Measurements from ENCODE around the gene FNDC1.

FNDC1 gene

DNA sequence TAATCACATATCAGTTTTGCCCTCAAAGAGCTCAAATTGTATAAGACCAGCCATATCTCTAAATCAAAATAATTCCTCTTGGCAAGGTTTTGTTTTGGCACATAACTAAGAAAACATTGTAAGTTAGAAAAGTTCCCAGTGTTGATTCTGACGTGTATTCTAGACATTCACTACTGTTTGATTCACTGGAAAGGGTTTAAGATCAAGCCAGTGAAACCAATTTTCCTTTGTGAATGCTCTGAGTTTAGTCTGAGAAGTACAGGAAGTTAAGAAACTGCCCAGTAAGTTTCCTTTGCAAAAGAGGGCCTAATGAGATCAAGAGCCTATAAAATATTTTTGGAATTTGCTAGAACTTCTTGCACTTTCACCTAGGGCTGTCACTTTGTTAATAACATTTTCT lies 143.0 kb downstream of the FNDC1 start:
- DNase-seq (ENCODE audit: low read depth) = peak; percentile 7
- TF ChIP-seq CTCF (IDR thresholded peaks at IDR 0.05; ENCODE audit: control insufficient read depth, extremely low read depth, insufficient read depth) = no peak
- H3K4me3 ChIP-seq (ENCODE audit: low read depth, low read length) = no peak overlapping the region

GRCh38 chr6:159313018-159313417 lies 143.8 kb downstream of the FNDC1 start:
- TF ChIP-seq CTCF (IDR thresholded peaks at IDR 0.05; ENCODE audit: control insufficient read depth, extremely low read depth, insufficient read depth) = no peak
- H3K4me3 ChIP-seq (ENCODE audit: low read depth, low read length) = no peak overlapping the region
- no peak for DNase-seq (ENCODE audit: low read depth)

- DNase-seq (ENCODE audit: low read depth) = no peak
- H3K4me3 ChIP-seq (ENCODE audit: low read depth, low read length) = no peak overlapping the region
- TF ChIP-seq CTCF (IDR thresholded peaks at IDR 0.05; ENCODE audit: control insufficient read depth, extremely low read depth, insufficient read depth) = no peak
Measured at GRCh38 chr6:159315562-159315961, 146.4 kb downstream of the FNDC1 start.

DNA sequence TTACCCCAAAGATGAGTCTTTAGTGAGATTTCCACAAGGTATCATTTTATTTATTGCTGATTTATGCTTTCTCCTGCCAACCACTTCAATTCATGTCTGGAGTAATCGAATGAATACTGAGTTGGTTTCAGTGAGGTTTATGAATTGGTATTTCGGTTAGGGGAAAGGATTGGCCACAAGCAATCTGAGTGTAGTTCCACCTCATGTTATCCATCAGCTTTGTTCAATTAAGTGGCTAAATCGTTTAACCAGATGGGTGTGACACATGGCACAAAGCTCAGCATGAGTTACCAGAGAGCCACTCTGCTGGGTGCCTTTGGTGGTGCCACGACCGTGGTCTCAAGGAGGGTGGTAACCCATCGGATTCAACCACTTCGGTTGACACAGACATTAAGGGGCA lies 148.2 kb downstream of the FNDC1 start:
- TF ChIP-seq CTCF (IDR thresholded peaks at IDR 0.05; ENCODE audit: control insufficient read depth, extremely low read depth, insufficient read depth) = no peak
- no peak for DNase-seq (ENCODE audit: low read depth)

GRCh38 chr6:159321267-159321666 lies 152.1 kb downstream of the FNDC1 start:
- no peak for DNase-seq (ENCODE audit: low read depth)
- no peak overlapping the region for H3K4me3 ChIP-seq (ENCODE audit: low read depth, low read length)
- no peak for TF ChIP-seq CTCF (IDR thresholded peaks at IDR 0.05; ENCODE audit: control insufficient read depth, extremely low read depth, insufficient read depth)

More for the DNA sequence above, 148.2 kb downstream of the FNDC1 start:
- no peak overlapping the region for H3K4me3 ChIP-seq (ENCODE audit: low read depth, low read length)

All from LNCaP clone FGC (cell line).